CD4-positive, alpha-beta T cell treated with Interleukin-6 at 100 ng/mL for 8 hours (primary cell): ENCODE measurements around the gene BRIP1.
"Not testable (repeated sequence)": the region's sequence is repeated elsewhere in the genome, so short reads cannot be mapped to it uniquely, and the experiment has no call there.

Source experiments
- DNase-seq: peaks from one replicate; pipeline ENCODE4 v3.0.0-alpha.2; 2020; ENCODE audit warnings: mixed read lengths, low spot score

BRIP1 gene

GRCh38 chr17:61799812-61800484 is 63.4 kb downstream of the BRIP1 start:
- DNase-seq = no peak

GRCh38 chr17:61797283-61797682 is 66.0 kb downstream of the BRIP1 start:
- DNase-seq = no peak

- no peak for DNase-seq
These were observed 67.8 kb downstream of the BRIP1 start for GRCh38 chr17:61795546-61795945.

- DNase-seq = no peak
These were observed 68.5 kb downstream of the BRIP1 start for GRCh38 chr17:61794792-61795191.

GRCh38 chr17:61794242-61794641 is 69.1 kb downstream of the BRIP1 start:
- no peak for DNase-seq

GRCh38 chr17:61793565-61793964 is 69.8 kb downstream of the BRIP1 start:
- no peak for DNase-seq

- no peak for DNase-seq
These were observed 73.5 kb downstream of the BRIP1 start for GRCh38 chr17:61789872-61790271.

GRCh38 chr17:61786088-61786487 is 77.2 kb downstream of the BRIP1 start:
- DNase-seq = no peak

- no peak for DNase-seq
These were observed 78.8 kb downstream of the BRIP1 start for GRCh38 chr17:61784510-61784909.

- no peak for DNase-seq
These were observed 79.6 kb downstream of the BRIP1 start for GRCh38 chr17:61783556-61784304.

- DNase-seq = no peak
These were observed 80.2 kb downstream of the BRIP1 start for GRCh38 chr17:61783120-61783519.

- no peak for DNase-seq
These were observed 80.6 kb downstream of the BRIP1 start for GRCh38 chr17:61782683-61783082.

- no peak for DNase-seq
These were observed 88.0 kb downstream of the BRIP1 start for GRCh38 chr17:61775364-61775763.

GRCh38 chr17:61774724-61775123 is 88.6 kb downstream of the BRIP1 start:
- DNase-seq = no peak

GRCh38 chr17:61774087-61774486 is 89.2 kb downstream of the BRIP1 start:
- not testable (repeated sequence) for DNase-seq

- no peak for DNase-seq
These were observed 92.4 kb downstream of the BRIP1 start for GRCh38 chr17:61770752-61771533.

- DNase-seq = no peak
These were observed 93.3 kb downstream of the BRIP1 start for GRCh38 chr17:61770043-61770442.

- no peak for DNase-seq
These were observed 94.9 kb downstream of the BRIP1 start for GRCh38 chr17:61768405-61768804.

- no peak for DNase-seq
These were observed 96.8 kb downstream of the BRIP1 start for GRCh38 chr17:61766520-61766919.

GRCh38 chr17:61764846-61765245 is 98.5 kb downstream of the BRIP1 start:
- no peak for DNase-seq

GRCh38 chr17:61761827-61762226 is 101.5 kb downstream of the BRIP1 start:
- DNase-seq = no peak

GRCh38 chr17:61759362-61759761 is 104.0 kb downstream of the BRIP1 start:
- no peak for DNase-seq

GRCh38 chr17:61758430-61758829 is 104.9 kb downstream of the BRIP1 start:
- DNase-seq = no peak
